GM18870 (cell line): ENCODE data around the gene RHBG.

ENCODE experiments used
- ATAC-seq: cut with Tn5 transposase; IDR thresholded peaks from one replicate; pipeline ENCODE4 v1.9.1; 2021; ENCODE audit warnings: moderate library complexity; ENCODE audit not compliant: unreplicated experiment

Gene RHBG

DNA sequence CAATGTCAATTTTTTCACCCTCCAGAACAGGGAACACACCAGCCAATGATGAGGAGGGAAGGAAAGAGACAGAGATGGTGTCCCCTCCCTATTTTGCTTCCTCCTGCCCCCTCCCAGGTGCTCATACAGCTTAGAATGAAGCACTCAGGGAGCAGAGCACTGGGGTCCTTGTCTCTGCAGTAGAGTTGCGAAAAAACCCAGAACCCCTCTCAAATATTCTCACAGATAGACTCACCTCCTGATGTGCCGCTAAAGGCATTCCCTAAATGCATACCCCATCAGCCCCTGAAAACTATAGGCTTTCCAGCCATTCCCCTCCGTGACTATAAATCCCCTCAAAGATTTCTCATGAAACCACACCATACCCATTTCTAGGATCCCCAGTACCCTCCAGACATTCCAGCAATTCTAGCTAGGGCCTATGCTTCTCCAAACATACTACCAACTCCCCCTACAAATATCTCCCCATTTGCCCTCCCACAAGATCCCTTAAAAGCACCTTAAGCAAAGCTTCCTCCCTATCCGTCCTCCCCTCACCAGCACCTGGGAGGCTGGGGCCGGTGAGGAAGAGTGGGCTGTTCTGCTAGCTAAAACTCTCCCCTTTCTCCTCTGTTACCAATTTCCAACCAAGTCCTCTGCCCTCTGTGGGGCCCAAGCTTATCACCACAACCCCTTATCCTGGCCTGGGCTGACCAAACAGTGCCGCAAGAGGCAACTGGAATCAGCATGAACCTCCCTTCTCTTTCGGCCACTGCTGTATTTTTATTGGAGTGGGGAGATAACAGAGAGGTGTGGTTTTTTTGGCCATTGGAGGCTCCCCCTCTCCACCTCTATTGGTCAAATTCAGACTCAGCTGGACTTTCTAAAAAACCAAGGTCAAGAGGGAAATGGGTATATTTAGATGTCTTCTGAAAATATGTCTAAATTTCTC lies 54.7 kb downstream of the RHBG start:
- ATAC-seq = no peak

GRCh38 chr1:156424806-156425432 lies 55.9 kb downstream of the RHBG start:
- ATAC-seq = no peak

GRCh38 chr1:156425943-156426342 lies 56.9 kb downstream of the RHBG start:
- ATAC-seq = no peak

DNA sequence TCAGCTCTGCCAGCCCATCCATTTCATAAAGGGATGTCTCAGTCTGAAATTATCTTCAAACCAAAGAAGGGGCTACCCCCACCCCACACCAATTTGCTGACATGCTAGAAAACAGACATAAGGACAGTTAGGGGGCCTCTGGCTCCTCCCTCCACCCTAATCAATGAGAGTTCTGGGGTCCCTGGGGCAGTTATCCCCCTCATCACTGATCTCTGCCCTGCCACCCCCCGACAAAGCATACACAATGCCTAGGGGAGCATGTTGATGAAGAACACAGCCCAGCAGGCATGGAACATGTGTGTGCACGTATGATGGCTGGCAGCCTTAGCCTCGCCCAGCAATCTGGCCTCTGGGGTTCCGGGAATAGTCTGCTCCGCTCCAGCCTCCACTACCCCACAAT lies 58.9 kb downstream of the RHBG start:
- no peak for ATAC-seq

DNA sequence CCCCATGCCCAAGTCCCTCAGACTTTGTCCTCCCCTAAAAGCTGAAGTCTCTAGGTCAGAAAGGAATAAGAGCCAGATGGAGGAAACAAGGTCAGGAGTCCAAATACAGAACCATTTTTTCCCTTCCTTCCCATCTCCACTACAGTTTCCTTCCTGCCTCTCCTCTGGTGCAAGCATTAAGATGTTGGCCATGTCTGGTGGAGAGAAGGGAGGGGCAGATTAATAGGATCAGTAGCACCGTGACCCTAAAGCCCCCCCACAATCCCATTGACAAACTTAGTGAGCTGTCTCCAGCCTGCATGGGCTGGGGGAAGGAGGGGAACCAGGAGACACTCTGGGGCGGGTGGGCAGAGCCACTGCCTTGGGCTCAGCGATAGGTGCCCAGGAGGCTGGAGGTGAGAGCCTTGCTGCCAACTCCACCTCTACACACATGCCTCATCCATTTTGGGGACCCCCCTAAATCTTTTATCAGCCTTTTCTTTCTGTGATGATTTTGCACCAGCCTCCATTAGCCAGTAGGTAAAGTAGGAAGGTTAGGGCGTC lies 59.8 kb downstream of the RHBG start:
- ATAC-seq = no peak

DNA sequence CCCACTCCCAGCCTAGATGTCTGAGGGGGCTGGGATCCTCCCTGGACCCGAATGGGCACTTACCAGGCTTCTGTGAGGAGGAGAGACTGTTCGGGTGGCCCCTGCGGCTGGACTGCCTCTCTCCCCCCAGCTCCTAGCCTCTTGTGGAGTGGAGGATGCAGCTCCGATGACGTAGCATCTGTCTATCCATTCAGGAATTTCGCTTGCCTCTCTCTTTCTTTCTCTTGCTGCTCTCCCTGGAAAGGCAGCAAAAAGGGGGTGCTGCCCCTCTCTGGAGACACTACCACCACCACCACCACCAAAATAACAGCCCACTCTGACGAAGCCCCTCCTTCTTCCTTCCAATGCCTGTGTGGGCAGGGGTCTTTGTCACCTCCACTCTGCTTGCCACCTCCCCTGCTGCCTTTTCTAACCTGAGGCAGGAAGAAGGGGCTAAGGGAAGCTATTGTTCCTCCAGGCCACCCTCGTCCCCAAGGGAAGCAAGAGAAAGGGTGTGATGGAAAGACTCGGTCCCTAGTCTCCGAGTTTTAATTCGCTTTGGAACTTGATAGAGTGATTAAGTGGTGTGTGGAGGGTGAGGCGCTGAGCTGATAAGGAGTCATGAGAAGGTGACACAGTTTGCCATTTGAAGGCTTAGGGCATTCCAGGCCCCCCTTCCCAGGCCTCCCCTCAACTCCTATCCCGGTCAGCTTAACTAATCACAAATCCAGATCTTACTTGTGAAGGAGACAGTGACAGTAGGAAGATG lies 60.5 kb downstream of the RHBG start:
- no peak for ATAC-seq

GRCh38 chr1:156430303-156430702 lies 61.3 kb downstream of the RHBG start:
- no peak for ATAC-seq

DNA sequence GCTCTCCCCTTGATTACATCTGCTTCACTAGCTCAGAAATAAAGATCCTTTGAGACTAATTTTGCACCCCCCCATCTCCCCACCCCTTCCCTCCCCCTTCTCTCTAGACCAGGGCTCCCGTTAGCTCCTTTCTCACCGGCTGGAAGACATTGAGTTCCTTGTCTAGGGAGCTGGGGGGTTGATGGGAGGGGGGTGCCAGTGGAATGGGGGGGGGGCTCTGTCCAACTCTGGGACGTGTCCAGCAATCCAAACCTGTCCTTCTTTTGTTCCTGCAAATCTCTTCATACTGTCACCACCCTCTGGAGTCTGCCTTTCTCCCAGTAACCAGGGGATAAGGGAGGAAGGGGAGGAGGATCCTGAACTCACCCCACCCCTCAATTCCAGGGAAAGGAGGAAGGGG lies 61.9 kb downstream of the RHBG start:
- ATAC-seq = no peak

DNA sequence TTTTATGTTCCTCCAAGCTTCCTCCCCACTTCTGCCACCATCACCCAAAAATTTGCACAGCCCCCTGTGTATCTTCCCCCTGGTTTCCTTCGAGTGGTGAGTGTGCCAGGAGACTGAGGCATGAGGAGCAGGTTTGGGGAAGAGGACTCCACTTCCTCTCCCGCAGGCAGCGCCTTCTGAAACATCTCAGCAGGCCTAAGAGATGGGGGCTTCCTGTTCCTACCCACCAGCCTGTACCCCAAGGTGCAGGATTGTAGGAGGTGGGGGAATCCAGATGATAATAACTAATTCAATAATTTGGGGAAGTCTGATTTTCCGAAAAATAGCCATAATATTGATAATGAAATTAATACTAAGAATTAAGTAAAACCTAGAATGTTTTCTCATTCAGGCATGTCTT lies 62.4 kb downstream of the RHBG start:
- no peak for ATAC-seq

GRCh38 chr1:156431769-156432668 lies 63.0 kb downstream of the RHBG start:
- no peak for ATAC-seq

- no peak for ATAC-seq
Measured at GRCh38 chr1:156432669-156433018, 63.6 kb downstream of the RHBG start.

- no peak for ATAC-seq
Measured at GRCh38 chr1:156433032-156433431, 64.0 kb downstream of the RHBG start.

GRCh38 chr1:156433602-156434001 lies 64.6 kb downstream of the RHBG start:
- no peak for ATAC-seq
